ENCODE data around the gene SRSF4.
"Not testable (repeated sequence)": the region's sequence is repeated elsewhere in the genome, so short reads cannot be mapped to it uniquely, and the experiment has no call there.

SRSF4 gene

GRCh38 chr1:29123887-29124365 lies 57.8 kb downstream of the SRSF4 start, which contains the start of gene TMEM200B:
TSS of gene TMEM200B (minus strand) at chr1:29123903. CDS start at chr1:29121828, 2,075 bp downstream.
- FAIRE-seq, result no peak

GRCh38 chr1:29123053-29123886 lies 58.4 kb downstream of the SRSF4 start:
- no peak for FAIRE-seq

- FAIRE-seq, result no peak
Measured at GRCh38 chr1:29122682-29123052, 59.0 kb downstream of the SRSF4 start.

GRCh38 chr1:29121936-29122681 lies 59.6 kb downstream of the SRSF4 start:
- no peak for FAIRE-seq

- FAIRE-seq, result no peak
Measured at GRCh38 chr1:29121516-29121935, 60.2 kb downstream of the SRSF4 start.

GRCh38 chr1:29120947-29121485 lies 60.7 kb downstream of the SRSF4 start:
- no peak for FAIRE-seq

- FAIRE-seq, result no peak
Measured at GRCh38 chr1:29120367-29120766, 61.3 kb downstream of the SRSF4 start.

- FAIRE-seq, result no peak
Measured at GRCh38 chr1:29119121-29119929, 62.4 kb downstream of the SRSF4 start.

- no peak for FAIRE-seq
Measured at GRCh38 chr1:29117381-29117780, 64.3 kb downstream of the SRSF4 start.

- FAIRE-seq, result no peak
Measured at GRCh38 chr1:29114654-29115053, 67.0 kb downstream of the SRSF4 start.

- FAIRE-seq, result no peak
Measured at GRCh38 chr1:29113413-29114117, 68.1 kb downstream of the SRSF4 start.

GRCh38 chr1:29112705-29113412 lies 68.8 kb downstream of the SRSF4 start:
- FAIRE-seq, result no peak

- FAIRE-seq, result not testable (repeated sequence)
Measured at GRCh38 chr1:29108041-29108440, 73.7 kb downstream of the SRSF4 start.

- FAIRE-seq, result no peak
Measured at GRCh38 chr1:29105822-29106221, 75.9 kb downstream of the SRSF4 start.

GRCh38 chr1:29100487-29100886 lies 81.2 kb downstream of the SRSF4 start:
- FAIRE-seq, result no peak

- FAIRE-seq, result no peak
Measured at GRCh38 chr1:29099286-29099685, 82.4 kb downstream of the SRSF4 start.
